ENCODE results near the gene PPARGC1A. TPM values are rescaled to one million over a fixed set of nuclear protein-coding genes. Genes with fewer than 3 reads are reported as not detected.

PPARGC1A gene, protein sequence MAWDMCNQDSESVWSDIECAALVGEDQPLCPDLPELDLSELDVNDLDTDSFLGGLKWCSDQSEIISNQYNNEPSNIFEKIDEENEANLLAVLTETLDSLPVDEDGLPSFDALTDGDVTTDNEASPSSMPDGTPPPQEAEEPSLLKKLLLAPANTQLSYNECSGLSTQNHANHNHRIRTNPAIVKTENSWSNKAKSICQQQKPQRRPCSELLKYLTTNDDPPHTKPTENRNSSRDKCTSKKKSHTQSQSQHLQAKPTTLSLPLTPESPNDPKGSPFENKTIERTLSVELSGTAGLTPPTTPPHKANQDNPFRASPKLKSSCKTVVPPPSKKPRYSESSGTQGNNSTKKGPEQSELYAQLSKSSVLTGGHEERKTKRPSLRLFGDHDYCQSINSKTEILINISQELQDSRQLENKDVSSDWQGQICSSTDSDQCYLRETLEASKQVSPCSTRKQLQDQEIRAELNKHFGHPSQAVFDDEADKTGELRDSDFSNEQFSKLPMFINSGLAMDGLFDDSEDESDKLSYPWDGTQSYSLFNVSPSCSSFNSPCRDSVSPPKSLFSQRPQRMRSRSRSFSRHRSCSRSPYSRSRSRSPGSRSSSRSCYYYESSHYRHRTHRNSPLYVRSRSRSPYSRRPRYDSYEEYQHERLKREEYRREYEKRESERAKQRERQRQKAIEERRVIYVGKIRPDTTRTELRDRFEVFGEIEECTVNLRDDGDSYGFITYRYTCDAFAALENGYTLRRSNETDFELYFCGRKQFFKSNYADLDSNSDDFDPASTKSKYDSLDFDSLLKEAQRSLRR
- 0.85 TPM for polyA plus RNA-seq (2013, experiment 1 of 2)
- polyA plus RNA-seq (2013, experiment 2 of 2): 1.1 TPM

DNA sequence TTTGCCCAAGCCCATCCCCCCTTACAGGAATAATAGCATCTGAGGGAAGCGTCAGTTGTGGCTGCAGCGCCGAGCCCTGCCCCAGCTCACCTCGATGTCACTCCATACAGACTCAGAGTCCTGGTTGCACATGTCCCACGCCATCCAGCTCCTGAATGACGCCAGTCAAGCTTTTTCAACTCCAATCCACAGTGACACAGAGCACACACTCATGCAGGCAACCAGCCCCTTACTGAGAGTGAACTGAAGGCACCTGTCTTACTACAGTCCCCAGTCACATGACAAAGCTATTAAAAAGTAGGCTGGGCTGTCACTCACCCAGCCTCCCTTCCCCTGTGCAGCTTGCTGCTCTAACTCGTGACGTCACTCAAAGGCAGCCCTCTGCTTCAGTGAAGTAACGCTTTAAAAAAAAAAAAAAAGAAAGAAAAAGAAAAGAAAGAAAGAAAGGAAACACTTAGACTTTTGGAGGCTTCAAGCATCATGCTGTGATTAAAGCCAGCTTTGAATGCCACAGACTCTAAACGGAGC is at the start of gene PPARGC1A:
Gene PPARGC1A, minus strand, starts transcription at position 234 of the 528 bp plus-strand sequence. Its CDS starts 90 bp downstream, at position 144.
- Histone ChIP-seq H3K9ac (ENCODE audit: low read depth, low read length) (no peak within 1 kb of the TSS), H3K4me1 (ENCODE audit: insufficient read depth, low read length) (peaks cover 65% of the 10 kb centered on the region), H3K27ac (ENCODE audit: low read depth, low read length) (no peak within 1 kb of the TSS), H3K9me3 (ENCODE audit: insufficient read depth, low read depth, low read length) (no peaks in the 10 kb centered on the region), H3K27me3 (ENCODE audit: insufficient read depth, low read length) (peaks cover 25% of the 10 kb centered on the region), H3K36me3 (ENCODE audit: insufficient read depth, low read length) (no peaks in the 10 kb centered on the region), H3K4me3 (ENCODE audit: low read length) (peak within 1 kb of the TSS; percentile 47)
- 8% methylated on average over 10 of the region's 10 CpGs for WGBS

DNA sequence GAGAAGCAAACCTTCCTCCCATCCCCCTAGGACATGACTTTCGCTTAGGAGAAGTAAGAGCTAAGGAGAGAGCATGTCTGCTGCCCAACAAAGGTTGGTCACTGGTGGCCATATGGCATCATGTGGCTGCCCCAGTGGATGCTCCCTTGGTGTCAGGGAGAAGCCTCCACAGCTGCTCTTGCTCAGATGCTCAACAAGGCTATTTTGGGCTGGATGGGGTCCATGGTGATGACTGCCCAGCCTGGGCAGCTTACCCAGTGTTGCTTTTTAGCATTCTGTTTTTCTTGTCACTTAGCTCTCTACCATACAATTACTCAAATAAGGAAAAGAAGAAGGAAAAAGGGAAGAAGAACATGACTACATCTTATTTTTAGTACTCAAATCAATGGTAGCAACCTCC is 48.9 kb upstream of the PPARGC1A start:
- no peak overlapping the region for H3K27ac ChIP-seq (ENCODE audit: low read depth, low read length)
- H3K4me3 ChIP-seq (ENCODE audit: low read length): no peak overlapping the region
- peaks cover 15% of the 10 kb centered on the region for H3K4me1 ChIP-seq (ENCODE audit: insufficient read depth, low read length)
- 95% methylated on average over 1 of the region's 1 CpG for WGBS
- H3K9me3 ChIP-seq (ENCODE audit: insufficient read depth, low read depth, low read length): no peaks in the 10 kb centered on the region
- H3K27me3 ChIP-seq (ENCODE audit: insufficient read depth, low read length): no peaks in the 10 kb centered on the region
- H3K9ac ChIP-seq (ENCODE audit: low read depth, low read length): no peak overlapping the region
- no peaks in the 10 kb centered on the region for H3K36me3 ChIP-seq (ENCODE audit: insufficient read depth, low read length)

DNA sequence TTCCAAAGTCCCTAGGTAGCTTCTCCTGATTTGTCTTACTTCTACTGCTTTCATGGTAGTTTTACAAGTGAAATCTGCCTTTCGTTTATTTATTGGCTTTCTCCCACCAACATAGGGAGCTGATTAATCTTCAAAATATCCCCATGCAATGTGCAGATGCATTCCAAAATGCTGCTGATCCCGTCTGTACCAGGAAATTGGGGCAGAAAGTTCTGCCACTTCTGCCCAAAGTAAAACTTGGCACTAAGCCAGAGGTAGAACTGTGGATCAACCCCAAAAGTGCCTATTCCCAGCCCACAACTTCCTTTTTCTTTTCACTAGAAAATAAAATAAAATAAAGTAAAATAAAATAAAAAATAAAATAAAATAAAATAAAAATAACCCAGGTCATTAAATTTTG is 47.3 kb upstream of the PPARGC1A start:
- H3K27ac ChIP-seq (ENCODE audit: low read depth, low read length): no peak overlapping the region
- no peaks in the 10 kb centered on the region for H3K36me3 ChIP-seq (ENCODE audit: insufficient read depth, low read length)
- no peaks in the 10 kb centered on the region for H3K27me3 ChIP-seq (ENCODE audit: insufficient read depth, low read length)
- H3K4me1 ChIP-seq (ENCODE audit: insufficient read depth, low read length): peaks cover 31% of the 10 kb centered on the region
- H3K4me3 ChIP-seq (ENCODE audit: low read length): no peak overlapping the region
- no peak overlapping the region for H3K9ac ChIP-seq (ENCODE audit: low read depth, low read length)
- no peaks in the 10 kb centered on the region for H3K9me3 ChIP-seq (ENCODE audit: insufficient read depth, low read depth, low read length)
- 94% methylated on average over 2 of the region's 2 CpGs for WGBS

DNA sequence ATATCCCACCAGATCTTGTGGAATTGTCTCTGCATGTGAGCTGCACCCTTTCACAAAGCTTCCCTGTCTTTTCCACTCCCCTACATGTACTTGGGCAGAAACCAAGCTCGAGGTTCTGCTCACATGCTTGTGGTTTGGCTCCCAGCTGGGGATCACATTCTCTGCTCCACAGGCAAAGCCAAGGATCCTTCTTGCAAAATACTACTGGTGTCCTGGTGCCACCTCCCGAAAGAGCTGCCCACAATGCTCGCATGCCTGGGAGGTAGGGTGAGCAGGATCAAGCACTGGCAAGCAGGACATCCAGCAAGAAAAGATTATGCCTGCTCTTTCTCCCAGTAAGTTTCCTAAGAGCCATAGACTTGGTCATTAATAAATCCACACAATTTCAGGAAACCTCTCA is 45.1 kb upstream of the PPARGC1A start:
- H3K4me3 ChIP-seq (ENCODE audit: low read length): no peak overlapping the region
- H3K27ac ChIP-seq (ENCODE audit: low read depth, low read length): peak overlapping the region; percentile 59; the same call in 1 of the 2 replicates
- no peaks in the 10 kb centered on the region for H3K27me3 ChIP-seq (ENCODE audit: insufficient read depth, low read length)
- no peak overlapping the region for H3K9ac ChIP-seq (ENCODE audit: low read depth, low read length)
- no peaks in the 10 kb centered on the region for H3K36me3 ChIP-seq (ENCODE audit: insufficient read depth, low read length)
- peaks cover 54% of the 10 kb centered on the region for H3K4me1 ChIP-seq (ENCODE audit: insufficient read depth, low read length)
- H3K9me3 ChIP-seq (ENCODE audit: insufficient read depth, low read depth, low read length): no peaks in the 10 kb centered on the region
- 49% methylated on average over 3 of the region's 3 CpGs for WGBS

DNA sequence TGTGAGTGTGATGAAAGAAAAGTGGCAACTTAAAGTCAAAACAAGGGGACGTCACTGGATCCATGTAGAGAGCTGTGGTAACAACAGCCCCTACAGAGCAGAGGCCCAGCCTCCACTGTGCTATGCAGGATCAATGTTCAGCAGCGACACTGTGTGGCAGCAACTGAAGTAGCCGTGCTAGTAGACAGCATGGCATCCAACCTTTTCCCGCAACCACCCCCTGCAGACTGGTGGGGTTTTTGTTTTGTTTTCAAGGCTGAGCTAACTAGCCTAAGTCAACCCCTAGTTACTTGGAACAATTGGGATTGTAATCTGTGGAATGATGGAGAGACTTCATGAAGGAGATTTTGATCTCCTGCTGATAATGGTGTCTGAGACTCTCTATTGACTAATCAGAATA is 44.4 kb upstream of the PPARGC1A start:
- Histone ChIP-seq H3K9me3 (ENCODE audit: insufficient read depth, low read depth, low read length) (no peaks in the 10 kb centered on the region), H3K36me3 (ENCODE audit: insufficient read depth, low read length) (no peaks in the 10 kb centered on the region), H3K9ac (ENCODE audit: low read depth, low read length) (no peak overlapping the region), H3K27me3 (ENCODE audit: insufficient read depth, low read length) (no peaks in the 10 kb centered on the region), H3K4me3 (ENCODE audit: low read length) (no peak overlapping the region), H3K27ac (ENCODE audit: low read depth, low read length) (peak overlapping the region; percentile 85; the same call in 1 of the 2 replicates), H3K4me1 (ENCODE audit: insufficient read depth, low read length) (peaks cover 61% of the 10 kb centered on the region)
- 78% methylated on average over 4 of the region's 4 CpGs for WGBS

DNA sequence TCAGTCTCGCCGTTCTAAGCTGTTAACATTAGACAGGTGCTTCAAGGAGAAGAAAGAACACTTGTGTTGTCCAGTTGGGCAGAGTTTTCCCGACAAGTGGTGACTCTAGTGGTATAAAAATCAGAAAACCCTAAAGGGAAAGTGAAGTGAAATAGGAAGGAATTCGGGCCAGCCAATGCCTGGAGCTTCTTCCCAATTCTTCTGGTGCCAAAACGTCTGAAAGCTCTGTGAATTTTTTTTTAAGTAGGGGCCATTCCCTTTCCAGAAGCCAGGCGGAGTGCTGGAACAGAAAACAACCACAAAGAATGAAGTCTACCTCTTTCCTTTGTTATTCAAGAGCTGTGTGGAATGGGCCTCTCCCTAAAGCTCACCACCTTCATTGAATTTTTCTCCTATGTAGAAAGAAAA is 43.1 kb upstream of the PPARGC1A start:
- Histone ChIP-seq H3K4me1 (ENCODE audit: insufficient read depth, low read length) (peaks cover 61% of the 10 kb centered on the region), H3K9me3 (ENCODE audit: insufficient read depth, low read depth, low read length) (no peaks in the 10 kb centered on the region), H3K27ac (ENCODE audit: low read depth, low read length) (peak overlapping the region; percentile 85), H3K36me3 (ENCODE audit: insufficient read depth, low read length) (no peaks in the 10 kb centered on the region), H3K4me3 (ENCODE audit: low read length) (peak overlapping the region; percentile 20), H3K9ac (ENCODE audit: low read depth, low read length) (0 out of 2 replicates have a peak overlapping the region, but pooled peaks have one; percentile 24), H3K27me3 (ENCODE audit: insufficient read depth, low read length) (no peaks in the 10 kb centered on the region)
- WGBS: 44% methylated on average over 4 of the region's 6 CpGs

DNA sequence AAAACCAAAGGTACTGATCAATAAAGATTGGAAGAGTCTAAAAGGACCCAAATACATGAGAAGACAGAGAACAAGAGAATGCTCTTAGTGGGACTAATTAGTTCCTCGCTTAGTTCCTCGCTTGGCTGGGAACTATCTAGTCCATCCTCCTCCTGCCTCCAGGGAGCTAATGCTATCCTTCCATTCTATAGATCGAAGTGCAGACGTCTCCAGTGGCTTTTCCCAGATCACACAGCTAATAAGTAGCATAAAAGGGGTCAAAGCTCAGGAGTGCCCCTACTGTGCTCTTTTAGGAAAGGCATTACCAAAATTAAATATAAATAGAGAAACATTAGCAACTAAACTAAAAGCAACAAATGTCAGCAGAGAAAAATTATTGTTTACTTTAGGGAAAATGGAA is 42.3 kb upstream of the PPARGC1A start:
- no peaks in the 10 kb centered on the region for H3K9me3 ChIP-seq (ENCODE audit: insufficient read depth, low read depth, low read length)
- no peaks in the 10 kb centered on the region for H3K36me3 ChIP-seq (ENCODE audit: insufficient read depth, low read length)
- peaks cover 61% of the 10 kb centered on the region for H3K4me1 ChIP-seq (ENCODE audit: insufficient read depth, low read length)
- peak overlapping the region; percentile 85; the same call in 1 of the 2 replicates for H3K27ac ChIP-seq (ENCODE audit: low read depth, low read length)
- WGBS: 15% methylated on average over 4 of the region's 4 CpGs
- no peak overlapping the region for H3K9ac ChIP-seq (ENCODE audit: low read depth, low read length)
- H3K4me3 ChIP-seq (ENCODE audit: low read length): no peak overlapping the region
- H3K27me3 ChIP-seq (ENCODE audit: insufficient read depth, low read length): no peaks in the 10 kb centered on the region

DNA sequence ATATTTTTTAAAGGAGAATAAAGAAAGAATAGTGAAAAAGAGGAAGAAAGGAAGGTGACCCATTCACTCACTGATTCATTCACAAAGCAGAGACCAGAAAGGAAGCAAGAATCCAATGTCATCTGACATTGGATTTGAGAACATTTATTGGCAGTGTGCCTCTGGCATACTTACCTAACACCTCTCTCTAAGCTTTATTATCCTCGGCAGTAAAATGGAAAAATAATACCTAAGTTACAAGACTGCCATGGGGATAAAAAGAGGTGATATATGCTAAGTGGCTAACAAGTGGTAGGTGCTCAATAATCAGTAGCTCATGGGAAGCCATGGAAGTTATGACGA is 41.6 kb upstream of the PPARGC1A start:
- H3K27ac ChIP-seq (ENCODE audit: low read depth, low read length): no peak overlapping the region
- H3K36me3 ChIP-seq (ENCODE audit: insufficient read depth, low read length): no peaks in the 10 kb centered on the region
- H3K9me3 ChIP-seq (ENCODE audit: insufficient read depth, low read depth, low read length): no peaks in the 10 kb centered on the region
- WGBS: 98% methylated on average over 2 of the region's 2 CpGs
- no peak overlapping the region for H3K9ac ChIP-seq (ENCODE audit: low read depth, low read length)
- H3K4me3 ChIP-seq (ENCODE audit: low read length): no peak overlapping the region
- peaks cover 61% of the 10 kb centered on the region for H3K4me1 ChIP-seq (ENCODE audit: insufficient read depth, low read length)
- no peaks in the 10 kb centered on the region for H3K27me3 ChIP-seq (ENCODE audit: insufficient read depth, low read length)

DNA sequence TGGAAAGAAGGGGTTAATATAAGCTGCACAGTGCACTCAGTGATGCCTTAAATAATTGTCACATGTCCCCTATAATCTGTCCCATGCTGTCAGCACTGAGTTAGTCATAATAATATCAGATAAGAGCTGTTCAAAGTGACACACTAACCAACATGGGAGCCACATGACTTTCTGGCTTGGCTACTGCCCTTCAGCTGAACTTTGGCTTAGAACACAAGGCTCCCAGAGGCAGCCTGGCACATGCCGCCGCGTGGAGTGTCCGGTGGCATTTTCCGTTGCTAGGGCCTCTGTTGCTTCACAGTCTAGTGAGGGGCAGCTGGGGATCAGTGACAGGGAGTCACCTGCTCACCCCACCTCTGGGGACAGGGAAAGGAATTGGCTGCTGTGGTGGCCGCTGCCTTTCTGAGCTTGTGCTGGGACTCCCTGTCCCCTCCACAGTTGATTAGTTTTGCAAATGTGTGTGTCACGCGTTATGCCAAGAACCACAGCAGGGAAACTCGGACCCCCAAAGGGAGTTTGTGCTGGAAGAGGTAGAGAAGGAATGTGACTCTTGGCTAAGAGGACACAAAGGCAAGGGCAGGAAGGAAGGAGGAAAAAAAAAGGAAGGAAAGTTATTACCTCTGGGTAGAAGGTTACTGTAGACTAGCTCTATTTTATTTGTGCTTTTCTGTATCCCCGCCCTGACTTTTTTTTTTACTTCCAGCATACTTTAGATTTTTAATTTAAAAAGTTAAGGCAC is 41.1 kb upstream of the PPARGC1A start:
- H3K36me3 ChIP-seq (ENCODE audit: insufficient read depth, low read length): no peaks in the 10 kb centered on the region
- no peak overlapping the region for H3K4me3 ChIP-seq (ENCODE audit: low read length)
- peak overlapping the region; percentile 28; the same call in 1 of the 2 replicates for H3K27ac ChIP-seq (ENCODE audit: low read depth, low read length)
- H3K9me3 ChIP-seq (ENCODE audit: insufficient read depth, low read depth, low read length): no peaks in the 10 kb centered on the region
- WGBS: 42% methylated on average over 9 of the region's 10 CpGs
- H3K27me3 ChIP-seq (ENCODE audit: insufficient read depth, low read length): no peaks in the 10 kb centered on the region
- peaks cover 61% of the 10 kb centered on the region for H3K4me1 ChIP-seq (ENCODE audit: insufficient read depth, low read length)
- no peak overlapping the region for H3K9ac ChIP-seq (ENCODE audit: low read depth, low read length)

DNA sequence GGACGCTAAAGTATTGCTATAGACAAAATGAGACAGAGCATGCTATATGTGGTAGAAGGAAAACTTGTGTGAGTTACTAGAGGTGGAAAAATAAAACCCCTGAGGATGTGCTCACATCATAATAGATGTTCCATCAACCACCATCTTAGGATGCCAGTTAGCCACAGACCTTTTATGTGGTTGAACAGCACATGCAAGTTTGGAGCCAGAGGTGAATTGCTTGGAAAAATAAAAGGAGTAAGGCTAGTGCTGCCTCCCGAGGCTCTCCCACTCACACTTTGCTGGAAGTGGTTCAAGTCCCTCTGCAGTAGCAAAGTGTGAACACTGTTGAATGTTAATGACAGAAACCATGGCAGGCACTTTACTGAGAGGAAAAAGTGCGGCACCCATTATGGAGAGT is 39.4 kb upstream of the PPARGC1A start:
- 93% methylated on average over 3 of the region's 3 CpGs for WGBS

More for the DNA sequence above, 39.4 kb upstream of the PPARGC1A start:
- H3K9me3 ChIP-seq (ENCODE audit: insufficient read depth, low read depth, low read length): no peaks in the 10 kb centered on the region
- H3K4me3 ChIP-seq (ENCODE audit: low read length): no peak overlapping the region
- H3K4me1 ChIP-seq (ENCODE audit: insufficient read depth, low read length): peaks cover 49% of the 10 kb centered on the region
- no peaks in the 10 kb centered on the region for H3K36me3 ChIP-seq (ENCODE audit: insufficient read depth, low read length)
- no peaks in the 10 kb centered on the region for H3K27me3 ChIP-seq (ENCODE audit: insufficient read depth, low read length)
- H3K9ac ChIP-seq (ENCODE audit: low read depth, low read length): no peak overlapping the region
- no peak overlapping the region for H3K27ac ChIP-seq (ENCODE audit: low read depth, low read length)

Measured in HUES64 (cell line).